ENCODE data around the gene FFAR3. TPM values are rescaled to one million over a fixed set of nuclear protein-coding genes. Genes with fewer than 3 reads are reported as not detected.

The FFAR3 gene
- total and polyA plus RNA-seq, 9 of the 15 experiments (the other 6 are each of a cell fraction or from before 2014, with no cell fraction given): not detected

GRCh38 chr19:35327642-35328041, 30.6 kb upstream of the FFAR3 start (continued):
- peak; percentile 64 for TF ChIP-seq REST (IDR thresholded peaks at IDR 0.05; ENCODE audit: borderline replicate concordance)
- TF ChIP-seq REST (CRISPR knock-in tag; IDR thresholded peaks at IDR 0.05; ENCODE audit: low read depth): no peak
- no peak for TF ChIP-seq DACH1 (IDR thresholded peaks at IDR 0.05; ENCODE audit: partially characterized antibody)
- 0 out of 2 replicates have a peak, but pooled peaks have one; percentile 21 for TF ChIP-seq MTA3 (IDR thresholded peaks at IDR 0.05; ENCODE audit: borderline replicate concordance)
- no peak for TF ChIP-seq MAFF (IDR thresholded peaks at IDR 0.05; ENCODE audit: low read length)
- TF ChIP-seq HDAC2 (IDR thresholded peaks at IDR 0.05): 0 out of 2 replicates have a peak, but pooled peaks have one; percentile 48
- TF ChIP-seq ATF3 (IDR thresholded peaks at IDR 0.05): no peak
- no peak for TF ChIP-seq ATF3 (CRISPR knock-in tag; conservative IDR thresholded peaks at IDR 0.05)
- TF ChIP-seq ZNF212 (CRISPR knock-in tag; IDR thresholded peaks at IDR 0.05): no peak
- no peak for TF ChIP-seq ZNF274 (IDR thresholded peaks at IDR 0.05; ENCODE audit: borderline replicate concordance, low read depth, low read length)
- no peak for TF ChIP-seq ZSCAN32 (CRISPR knock-in tag; IDR thresholded peaks at IDR 0.05)
- TF ChIP-seq GTF3C2 (IDR thresholded peaks at IDR 0.05; ENCODE audit: borderline replicate concordance, extremely low read depth, insufficient read length): no peak
- peak; percentile 83 for TF ChIP-seq CTBP1 (IDR thresholded peaks at IDR 0.05; ENCODE audit: borderline replicate concordance)
- TF ChIP-seq ESRRB (CRISPR knock-in tag; IDR thresholded peaks at IDR 0.05; ENCODE audit: borderline replicate concordance): no peak
- TF ChIP-seq TBP (optimal IDR thresholded peaks at IDR 0.05; ENCODE audit: low read depth, low read length): peak; percentile 73
- peak in 1 of 2 experiments; percentile 49; a peak in 2 of 4 replicates for TF ChIP-seq HDAC1 (IDR thresholded peaks at IDR 0.05)
- no peak for TF ChIP-seq ETV6 (IDR thresholded peaks at IDR 0.05; ENCODE audit: borderline replicate concordance in 1 of 2, low read depth in 2 of 2, low read length in 1 of 2)
- TF ChIP-seq ETV6 (CRISPR knock-in tag; IDR thresholded peaks at IDR 0.05; ENCODE audit: borderline replicate concordance): no peak
- TF ChIP-seq PHTF2 (CRISPR knock-in tag; IDR thresholded peaks at IDR 0.05): no peak
